ENCODE data around the gene XPO5. TPM values are rescaled to one million over a fixed set of nuclear protein-coding genes. Genes with fewer than 3 reads are reported as not detected.

The XPO5 gene
- total and polyA plus RNA-seq, 11 donors, result 6.0 to 22.4 (median 16.4) TPM

GRCh38 chr6:43504756-43505593 lies 70.9 kb downstream of the XPO5 start:
- Histone ChIP-seq H3K27ac (no peak overlapping the region), H3K4me3 (no peak overlapping the region), H3K9me3 (no peaks in the 10 kb centered on the region), H3K4me1 (peaks cover 2 to 58% (median 33%) of the 10 kb centered on the region in 12 donors), H3K27me3 (peaks cover 0 to 16% (median 0%) of the 10 kb centered on the region in 9 donors), H3K36me3 (peaks cover 3 to 57% (median 47%) of the 10 kb centered on the region in 9 donors)
- TF ChIP-seq CTCF (IDR thresholded peaks at IDR 0.05), result no peak
- ATAC-seq (no peak), DNase-seq (no peak)
- 89 to 98% (median 95%) methylated on average over 11 to 26 of the region's 26 CpGs for WGBS, 4 donors
- intact Hi-C loops (cut with DNase I), result loop anchor here in 9 of 10 donors (5.0 to 10.0 kb wide), 7 partner anchors 118 to 250 kb away; partner anchors contain the start of gene ZNF318 (in 4 of the 9)

GRCh38 chr6:43503443-43503842 lies 72.4 kb downstream of the XPO5 start:
- 92 to 96% (median 92%) methylated on average over 8 of the region's 8 CpGs for WGBS, 4 donors
- no peak for TF ChIP-seq POLR2A (IDR thresholded peaks at IDR 0.05)
- intact Hi-C loops (cut with DNase I), result loop anchor here in 6 of 10 donors (2.0 to 10.0 kb wide), 5 partner anchors 115 to 249 kb away; partner anchors contain the start of gene ZNF318 (in 1 of the 6)
- ATAC-seq, result no peak
- H3K4me1 ChIP-seq, result peaks cover 3 to 57% (median 36%) of the 10 kb centered on the region in 12 donors
- no peak overlapping the region for H3K4me3 ChIP-seq
- peaks cover 0 to 3% (median 0%) of the 10 kb centered on the region in 9 donors for H3K27me3 ChIP-seq
- peak overlapping the region in 2 of 12 donors; percentile 8 to 9 for H3K27ac ChIP-seq
- H3K36me3 ChIP-seq, result peaks cover 3 to 73% (median 63%) of the 10 kb centered on the region in 9 donors
- DNase-seq, result no peak
- no peaks in the 10 kb centered on the region for H3K9me3 ChIP-seq

GRCh38 chr6:43502666-43503065 lies 73.2 kb downstream of the XPO5 start:
- peak overlapping the region in 3 of 12 donors; percentile 8 to 35 (median 30) for H3K27ac ChIP-seq

GRCh38 chr6:43500921-43501320 lies 74.9 kb downstream of the XPO5 start:
- no peaks in the 10 kb centered on the region for H3K27me3 ChIP-seq
- no peak for DNase-seq
- no peak overlapping the region for H3K4me3 ChIP-seq
- peak overlapping the region in 8 of 12 donors; percentile 7 to 77 (median 57) for H3K27ac ChIP-seq
- H3K9me3 ChIP-seq, result no peaks in the 10 kb centered on the region
- WGBS, 4 donors, result 91 to 100% (median 96%) methylated on average over 3 of the region's 3 CpGs
- TF ChIP-seq POLR2A (IDR thresholded peaks at IDR 0.05) (no peak), CTCF (IDR thresholded peaks at IDR 0.05) (no peak)
- H3K4me1 ChIP-seq, result peaks cover 3 to 61% (median 36%) of the 10 kb centered on the region in 12 donors
- no peak for ATAC-seq
- intact Hi-C loops (cut with DNase I), result loop anchor here in 5 of 10 donors (5.0 to 10.0 kb wide), 4 partner anchors 114 to 246 kb away; partner anchors contain the start of gene ZNF318 (in 1 of the 5)
- H3K36me3 ChIP-seq, result peaks cover 3 to 79% (median 69%) of the 10 kb centered on the region in 9 donors

More at GRCh38 chr6:43502666-43503065, 73.2 kb downstream of the XPO5 start:
- no peaks in the 10 kb centered on the region for H3K9me3 ChIP-seq
- H3K4me1 ChIP-seq, result peaks cover 3 to 59% (median 38%) of the 10 kb centered on the region in 12 donors
- peak in 1 of 5 donors; percentile 57 for DNase-seq
- H3K27me3 ChIP-seq, result no peaks in the 10 kb centered on the region
- H3K4me3 ChIP-seq, result no peak overlapping the region
- TF ChIP-seq CTCF (IDR thresholded peaks at IDR 0.05) (no peak), POLR2A (IDR thresholded peaks at IDR 0.05) (no peak)
- intact Hi-C loops (cut with DNase I), result loop anchor here in 6 of 10 donors (2.0 to 10.0 kb wide), 5 partner anchors 114 to 248 kb away; partner anchors contain the start of gene ZNF318 (in 1 of the 6)
- ATAC-seq, result peak; percentile 28 to 58 (median 40)
- 59 to 73% (median 65%) methylated on average over 3 to 4 of the region's 4 CpGs for WGBS, 4 donors
- H3K36me3 ChIP-seq, result peaks cover 3 to 80% (median 69%) of the 10 kb centered on the region in 9 donors
